ENCODE measurements around the gene CCDC122.

DNA sequence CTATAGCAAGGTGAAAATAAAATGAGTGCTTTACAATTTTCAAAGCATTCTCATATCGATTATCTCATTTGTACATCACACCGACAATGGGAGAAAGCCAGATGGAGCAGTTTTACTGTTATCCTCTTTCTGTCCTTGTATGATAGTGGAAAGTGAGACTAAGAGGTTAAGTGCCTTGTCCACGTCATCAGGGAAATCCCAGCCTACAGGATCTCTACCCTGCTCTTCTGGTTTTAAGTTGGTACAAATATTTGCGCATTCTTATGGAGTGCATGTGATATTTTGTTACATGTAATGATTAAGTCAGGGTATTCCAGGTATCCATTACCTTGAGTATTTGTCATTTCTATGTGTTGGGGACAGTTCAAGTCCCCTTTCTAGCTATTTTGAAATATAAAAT lies 80.3 kb downstream of the CCDC122 start:
- TF ChIP-seq, protein P1, sequence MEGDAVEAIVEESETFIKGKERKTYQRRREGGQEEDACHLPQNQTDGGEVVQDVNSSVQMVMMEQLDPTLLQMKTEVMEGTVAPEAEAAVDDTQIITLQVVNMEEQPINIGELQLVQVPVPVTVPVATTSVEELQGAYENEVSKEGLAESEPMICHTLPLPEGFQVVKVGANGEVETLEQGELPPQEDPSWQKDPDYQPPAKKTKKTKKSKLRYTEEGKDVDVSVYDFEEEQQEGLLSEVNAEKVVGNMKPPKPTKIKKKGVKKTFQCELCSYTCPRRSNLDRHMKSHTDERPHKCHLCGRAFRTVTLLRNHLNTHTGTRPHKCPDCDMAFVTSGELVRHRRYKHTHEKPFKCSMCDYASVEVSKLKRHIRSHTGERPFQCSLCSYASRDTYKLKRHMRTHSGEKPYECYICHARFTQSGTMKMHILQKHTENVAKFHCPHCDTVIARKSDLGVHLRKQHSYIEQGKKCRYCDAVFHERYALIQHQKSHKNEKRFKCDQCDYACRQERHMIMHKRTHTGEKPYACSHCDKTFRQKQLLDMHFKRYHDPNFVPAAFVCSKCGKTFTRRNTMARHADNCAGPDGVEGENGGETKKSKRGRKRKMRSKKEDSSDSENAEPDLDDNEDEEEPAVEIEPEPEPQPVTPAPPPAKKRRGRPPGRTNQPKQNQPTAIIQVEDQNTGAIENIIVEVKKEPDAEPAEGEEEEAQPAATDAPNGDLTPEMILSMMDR (IDR thresholded peaks at IDR 0.05) = no peak
- TF ChIP-seq POLR2A (IDR thresholded peaks at IDR 0.05; ENCODE audit: low read length) (no peak), RCOR1 (IDR thresholded peaks at IDR 0.05; ENCODE audit: low read depth, low read length) (no peak)

All from A549 (cell line).